Testis (tissue), 3 donors: ENCODE measurements around the gene PPP1CB. TPM values are rescaled to one million over a fixed set of nuclear protein-coding genes. Genes with fewer than 3 reads are reported as not detected.

Source experiments
- DNase-seq: peaks from one replicate; pipeline ENCODE4 v3.0.0-alpha.2; 2019
- H3K27ac ChIP-seq, 2 donors: fragments of 200-600 bp; sonication (generic); one replicate each; pipeline ENCODE4 v1.5.1; 2019
- H3K27me3 ChIP-seq: fragments of 200-600 bp; sonication (generic); one replicate; pipeline ENCODE4 v1.5.1; 2019
- H3K36me3 ChIP-seq: fragments of 200-600 bp; sonication (generic); one replicate; pipeline ENCODE4 v1.5.1; 2017; ENCODE audit warnings: low read depth; ENCODE audit errors: missing control alignments
- H3K4me1 ChIP-seq: fragments of 200-600 bp; sonication (generic); one replicate; pipeline ENCODE4 v1.5.1; 2019
- H3K4me3 ChIP-seq, 2 donors: fragments of 200-600 bp; sonication (generic); one replicate each; pipeline ENCODE4 v1.5.1; 2017 to 2019
- H3K9me3 ChIP-seq: fragments of 200-600 bp; sonication (generic); one replicate; pipeline ENCODE4 v1.5.1; 2017
- POLR2A ChIP-seq: fragments of 450-650 bp; IDR thresholded peaks from one replicate; pipeline ENCODE4 v1.6.1; 2017; ENCODE audit warnings: antibody characterized with exemption, mild to moderate bottlenecking, moderate library complexity
- WGBS, 2 donors: methylation state at CpG; one replicate each; pipeline ENCODE4 v1.1.5; 2018; 5-methylcytosine and 5-hydroxymethylcytosine counted together
- intact Hi-C: fragments of 100-400 bp; cut with DNase I; formaldehyde crosslinking; loops from one replicate; pipeline ENCODE4 v1.15.1; 2023; ENCODE audit warnings: low total_unique reads
- polyA plus RNA-seq: library from polyadenylated mRNA; stranded (reverse); fragments of 350-450 nt; fragmentation: Illumina TruSeq; extraction: RNeasy Lipid Tissue Mini Kit (QIAGEN cat#74804); gene quantifications from one replicate; pipeline ENCODE4 v1.2.3, GENCODE V29; 2014; ENCODE audit warnings: low read depth, low replicate concordance; ENCODE audit not compliant: insufficient read depth
- total RNA-seq, 2 donors: library from RNA; depleted of rRNA; stranded (reverse); fragments of >200 nt; gene quantifications; one replicate each; pipeline ENCODE4 v1.2.3, GENCODE V29; 2016
- TF ChIP-seq, protein P1 (sequence below), 3 experiments: fragments of 450-650 bp in 2 of 3; fragments of 200-600 bp in 1 of 3; sonication (generic) in 1 of 3; IDR thresholded peaks; one replicate each; pipeline ENCODE4 v1.5.1; 2016 to 2019; ENCODE audit warnings: antibody characterized with exemption in 3 of 3, mild to moderate bottlenecking in 2 of 3, moderate library complexity in 1 of 3

The PPP1CB gene
- total and polyA plus RNA-seq, 3 donors from 2014 or later = 84.8 to 204 (median 175) TPM

DNA sequence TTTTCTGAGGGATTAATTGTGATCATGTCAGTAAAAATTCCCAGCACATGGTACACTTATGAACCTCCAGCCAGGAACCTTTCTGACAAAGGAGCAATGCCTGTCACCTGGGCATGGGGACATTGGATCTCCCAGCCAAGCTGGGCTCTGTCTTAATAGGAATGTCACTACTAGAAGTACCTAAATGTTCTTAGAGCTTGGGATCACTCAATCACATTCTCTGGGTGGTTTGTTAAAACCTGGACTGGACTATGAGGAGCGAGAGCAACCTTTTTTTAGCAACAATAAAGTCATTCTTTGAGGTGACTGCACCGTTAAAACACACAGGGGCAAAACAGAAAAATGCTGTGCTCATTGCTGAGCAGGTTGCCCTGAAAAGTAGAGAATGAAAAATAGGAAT is 6.4 kb upstream of the PPP1CB start:
- no peaks in the 10 kb centered on the region for H3K27me3 ChIP-seq
- no peak for DNase-seq
- TF ChIP-seq POLR2A = no peak
- TF ChIP-seq, protein P1, sequence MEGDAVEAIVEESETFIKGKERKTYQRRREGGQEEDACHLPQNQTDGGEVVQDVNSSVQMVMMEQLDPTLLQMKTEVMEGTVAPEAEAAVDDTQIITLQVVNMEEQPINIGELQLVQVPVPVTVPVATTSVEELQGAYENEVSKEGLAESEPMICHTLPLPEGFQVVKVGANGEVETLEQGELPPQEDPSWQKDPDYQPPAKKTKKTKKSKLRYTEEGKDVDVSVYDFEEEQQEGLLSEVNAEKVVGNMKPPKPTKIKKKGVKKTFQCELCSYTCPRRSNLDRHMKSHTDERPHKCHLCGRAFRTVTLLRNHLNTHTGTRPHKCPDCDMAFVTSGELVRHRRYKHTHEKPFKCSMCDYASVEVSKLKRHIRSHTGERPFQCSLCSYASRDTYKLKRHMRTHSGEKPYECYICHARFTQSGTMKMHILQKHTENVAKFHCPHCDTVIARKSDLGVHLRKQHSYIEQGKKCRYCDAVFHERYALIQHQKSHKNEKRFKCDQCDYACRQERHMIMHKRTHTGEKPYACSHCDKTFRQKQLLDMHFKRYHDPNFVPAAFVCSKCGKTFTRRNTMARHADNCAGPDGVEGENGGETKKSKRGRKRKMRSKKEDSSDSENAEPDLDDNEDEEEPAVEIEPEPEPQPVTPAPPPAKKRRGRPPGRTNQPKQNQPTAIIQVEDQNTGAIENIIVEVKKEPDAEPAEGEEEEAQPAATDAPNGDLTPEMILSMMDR (IDR thresholded peaks at IDR 0.05) = no peak
- intact Hi-C loops = no loop called here
- H3K36me3 ChIP-seq = no peaks in the 10 kb centered on the region
- no peak overlapping the region for H3K4me3 ChIP-seq
- peak overlapping the region in 1 of 2 donors; percentile 100 for H3K27ac ChIP-seq
- WGBS, 2 donors = 62 to 77% methylated on average over 2 of the region's 2 CpGs
- peaks cover 48% of the 10 kb centered on the region for H3K4me1 ChIP-seq
- no peaks in the 10 kb centered on the region for H3K9me3 ChIP-seq

DNA sequence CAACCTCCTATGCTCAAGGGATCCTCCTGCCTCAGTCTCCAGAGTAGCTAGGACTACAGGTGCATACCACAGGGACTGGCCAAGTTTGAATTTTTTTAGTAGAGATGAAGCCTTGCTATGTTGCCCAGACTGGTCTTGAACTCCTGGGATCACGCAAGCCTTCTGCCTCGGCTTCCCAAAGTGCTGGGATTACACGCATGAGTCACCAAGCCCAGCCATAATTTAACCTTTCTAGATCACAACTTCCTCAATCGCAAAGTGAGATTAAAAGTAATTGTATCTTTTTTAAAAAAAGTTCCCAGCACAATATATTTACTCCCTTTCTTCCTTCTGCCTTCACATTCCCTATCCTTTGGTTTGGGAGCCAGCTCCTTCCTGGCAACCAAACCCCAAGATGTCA is 5.8 kb upstream of the PPP1CB start:
- Histone ChIP-seq H3K9me3 (no peaks in the 10 kb centered on the region), H3K4me1 (peaks cover 54% of the 10 kb centered on the region), H3K36me3 (no peaks in the 10 kb centered on the region), H3K4me3 (no peak overlapping the region), H3K27ac (peak overlapping the region; percentile 64 to 100), H3K27me3 (no peaks in the 10 kb centered on the region)
- TF ChIP-seq POLR2A = no peak
- TF ChIP-seq, protein P1 (IDR thresholded peaks at IDR 0.05) = no peak
- WGBS, 2 donors = 50 to 52% methylated on average over 4 of the region's 4 CpGs
- intact Hi-C loops = no loop called here
- no peak for DNase-seq

DNA sequence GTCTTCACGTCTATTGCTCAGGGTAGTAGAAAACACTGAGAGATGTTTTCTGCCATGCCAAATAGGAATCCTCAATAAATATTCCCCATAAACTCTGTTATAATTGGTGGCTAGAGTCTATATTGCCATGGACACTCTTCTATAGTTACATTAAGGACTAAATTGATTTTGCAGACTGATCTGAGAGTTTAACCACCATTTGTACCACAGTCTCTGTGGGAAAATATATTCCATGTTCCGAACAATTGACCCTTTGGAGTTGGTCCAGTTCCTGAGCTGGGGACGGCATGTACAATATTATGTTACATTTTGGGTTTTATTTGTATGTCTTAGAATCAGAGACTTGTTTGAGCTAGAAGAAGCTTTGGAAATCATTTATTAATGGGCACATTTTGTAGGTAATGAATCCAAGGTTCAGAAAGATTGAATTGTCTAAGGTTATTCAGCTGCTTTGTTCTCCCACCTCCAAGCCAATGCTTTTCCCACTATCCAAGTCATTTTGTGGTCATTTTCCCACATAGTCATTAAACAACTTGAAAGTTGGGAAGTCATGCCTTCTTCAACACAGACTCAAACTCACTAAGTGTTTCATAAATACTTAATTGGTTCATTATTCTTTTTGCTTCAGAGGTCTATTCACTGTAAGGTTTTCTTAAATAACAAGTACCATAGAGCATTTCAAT is 5.1 kb upstream of the PPP1CB start:
- H3K27me3 ChIP-seq = no peaks in the 10 kb centered on the region
- no peaks in the 10 kb centered on the region for H3K36me3 ChIP-seq
- intact Hi-C loops = no loop called here
- no peak overlapping the region for H3K4me3 ChIP-seq
- TF ChIP-seq POLR2A = no peak
- TF ChIP-seq, protein P1 (IDR thresholded peaks at IDR 0.05) = no peak
- H3K9me3 ChIP-seq = no peaks in the 10 kb centered on the region
- DNase-seq = peak; percentile 72
- WGBS, 2 donors = 28 to 29% methylated on average over 3 of the region's 3 CpGs
- H3K4me1 ChIP-seq = peaks cover 54% of the 10 kb centered on the region
- peak overlapping the region; percentile 64 to 100 for H3K27ac ChIP-seq

DNA sequence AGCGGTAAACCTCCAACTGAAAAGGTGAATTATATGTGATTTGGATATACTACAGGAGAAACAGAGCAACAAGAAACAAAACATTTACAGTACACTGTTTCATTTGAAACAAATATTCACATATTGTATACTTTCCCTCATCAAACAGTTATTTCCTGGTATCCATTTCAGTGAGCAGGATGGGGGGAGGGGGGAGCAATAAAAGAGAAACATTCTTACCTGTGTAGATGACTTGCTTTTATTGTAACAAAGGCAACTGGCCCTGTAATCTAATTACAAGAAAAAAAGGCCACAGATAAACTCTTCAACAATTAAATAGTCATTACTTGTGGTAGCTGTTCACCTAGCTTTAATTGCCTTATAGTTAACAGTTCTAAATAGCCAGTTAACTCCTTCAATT is 3.9 kb upstream of the PPP1CB start:
- Histone ChIP-seq H3K4me1 (peaks cover 54% of the 10 kb centered on the region), H3K4me3 (no peak overlapping the region), H3K9me3 (no peaks in the 10 kb centered on the region), H3K36me3 (no peaks in the 10 kb centered on the region), H3K27ac (peak overlapping the region; percentile 64 to 100), H3K27me3 (no peaks in the 10 kb centered on the region)
- WGBS, 2 donors = 53 to 61% methylated on average over 1 of the region's 1 CpG
- TF ChIP-seq, protein P1 (IDR thresholded peaks at IDR 0.05) = no peak
- TF ChIP-seq POLR2A = no peak
- intact Hi-C loops = no loop called here
- no peak for DNase-seq

DNA sequence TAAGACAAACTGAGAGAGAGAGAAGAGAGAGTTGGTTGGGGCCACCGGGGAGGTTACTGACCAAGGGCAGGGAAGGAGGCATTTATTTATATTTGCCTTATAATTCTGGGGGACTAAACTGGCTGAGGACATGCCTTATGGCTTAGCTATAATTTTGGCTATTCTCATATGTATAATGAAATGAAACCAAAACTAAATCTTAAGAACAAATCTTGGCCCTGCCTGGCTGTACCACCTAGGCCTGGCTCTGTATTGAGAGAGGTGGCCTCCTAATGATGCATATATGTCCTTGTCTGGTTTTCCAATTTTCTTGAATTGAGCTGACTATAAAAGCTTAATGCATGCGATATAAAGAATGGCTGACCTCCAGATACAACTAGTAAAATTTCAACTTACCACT is 3.5 kb upstream of the PPP1CB start:
- H3K4me3 ChIP-seq = no peak overlapping the region
- no peak for TF ChIP-seq POLR2A
- TF ChIP-seq, protein P1 (IDR thresholded peaks at IDR 0.05) = no peak
- DNase-seq = no peak
- H3K9me3 ChIP-seq = no peaks in the 10 kb centered on the region
- peaks cover 54% of the 10 kb centered on the region for H3K4me1 ChIP-seq
- peak overlapping the region; percentile 64 to 100 for H3K27ac ChIP-seq
- no peaks in the 10 kb centered on the region for H3K36me3 ChIP-seq
- H3K27me3 ChIP-seq = no peaks in the 10 kb centered on the region
- intact Hi-C loops = no loop called here
- 76 to 84% methylated on average over 2 of the region's 2 CpGs for WGBS, 2 donors
